ENCODE data around the gene COMT. TPM values are rescaled to one million over a fixed set of nuclear protein-coding genes. Genes with fewer than 3 reads are reported as not detected.

Gene COMT
- total and polyA plus RNA-seq, 9 of the 15 experiments (the other 6 are each of a cell fraction or from before 2014, with no cell fraction given), result 12.5 to 351 (median 155) TPM

GRCh38 chr22:19984201-19984753 lies 42.7 kb downstream of the COMT start (continued):
- TF ChIP-seq CHD7 (IDR thresholded peaks at IDR 0.05; ENCODE audit: low read depth, low read length), result no peak
- peak; percentile 32; the same call in 1 of the 2 replicates for TF ChIP-seq GATAD2A (IDR thresholded peaks at IDR 0.05)
- TF ChIP-seq TCFL5 (CRISPR knock-in tag; conservative IDR thresholded peaks at IDR 0.05), result no peak
- peak; percentile 58 for TF ChIP-seq EGR1 (conservative IDR thresholded peaks at IDR 0.05)
- TF ChIP-seq ZBTB17 (CRISPR knock-in tag; IDR thresholded peaks at IDR 0.05), result 0 out of 2 replicates have a peak, but pooled peaks have one; percentile 56
- TF ChIP-seq ARID1B (IDR thresholded peaks at IDR 0.05), result peak; percentile 81; the same call in 1 of the 2 replicates
- TF ChIP-seq NR1H2 (CRISPR knock-in tag; IDR thresholded peaks at IDR 0.05), result no peak
- TF ChIP-seq E2F3 (CRISPR knock-in tag; IDR thresholded peaks at IDR 0.05), result no peak
- no peak for TF ChIP-seq ZC3H8 (IDR thresholded peaks at IDR 0.05)
- no peak for TF ChIP-seq ZNF41 (CRISPR knock-in tag; conservative IDR thresholded peaks at IDR 0.05)
- TF ChIP-seq NONO (IDR thresholded peaks at IDR 0.05; ENCODE audit: low read depth in 2 of 2, low read length in 1 of 2), result no peak
- no peak for TF ChIP-seq RAD51 (IDR thresholded peaks at IDR 0.05; ENCODE audit: borderline replicate concordance, low read depth)
- peak; percentile 51 for TF ChIP-seq NEUROD1 (IDR thresholded peaks at IDR 0.05; ENCODE audit: borderline replicate concordance, low read depth, low read length, partially characterized antibody)
- TF ChIP-seq PTBP1 (IDR thresholded peaks at IDR 0.05; ENCODE audit: low read depth, low read length), result 0 out of 2 replicates have a peak, but pooled peaks have one; percentile 21
- no peak for TF ChIP-seq SAP30 (IDR thresholded peaks at IDR 0.05; ENCODE audit: borderline replicate concordance, insufficient read depth, low read depth, low read length, poor library complexity, severe bottlenecking)
- no peak for TF ChIP-seq ZNF507 (tag; conservative IDR thresholded peaks at IDR 0.05)
- peak; percentile 53; the same call in 1 of the 2 replicates for TF ChIP-seq SMARCC2 (IDR thresholded peaks at IDR 0.05; ENCODE audit: low read depth)
- TF ChIP-seq FOXA3 (CRISPR knock-in tag; conservative IDR thresholded peaks at IDR 0.05 in 1 of 2, IDR thresholded peaks at IDR 0.05 in 1 of 2), result no peak
- TF ChIP-seq TRIM28 (IDR thresholded peaks at IDR 0.05), result no peak
- TF ChIP-seq ZKSCAN1 (IDR thresholded peaks at IDR 0.05; ENCODE audit: low read depth, low read length), result no peak
